Endometrial microvascular endothelial cells (primary cell): ENCODE measurements around the gene CHN1. TPM values are rescaled to one million over a fixed set of nuclear protein-coding genes. Genes with fewer than 3 reads are reported as not detected.

ENCODE experiments used
- in situ Hi-C: cut with HindIII; loops from 2 replicates; pipeline ENCODE4 v1.10.0; 2017; ENCODE audit warnings: low sequenced_read_pairs, low pct_unique_long_range_greater_than_20kb; ENCODE audit errors: inconsistent ontology term
- total RNA-seq: library from RNA; depleted of rRNA; stranded (reverse); fragments of >200 nt; gene quantifications from one replicate; pipeline ENCODE4 v1.2.3, GENCODE V29; 2015; ENCODE audit errors: inconsistent ontology term

CHN1 gene
- total RNA-seq, 1 donor from 2014 or later, result 26.0 TPM

- in situ Hi-C loops, result no loop called here
These were observed 10.2 kb upstream of the CHN1 start for GRCh38 chr2:175015340-175015739.

- in situ Hi-C loops, result no loop called here
These were observed 7.3 kb upstream of the CHN1 start for GRCh38 chr2:175012516-175012915.

DNA sequence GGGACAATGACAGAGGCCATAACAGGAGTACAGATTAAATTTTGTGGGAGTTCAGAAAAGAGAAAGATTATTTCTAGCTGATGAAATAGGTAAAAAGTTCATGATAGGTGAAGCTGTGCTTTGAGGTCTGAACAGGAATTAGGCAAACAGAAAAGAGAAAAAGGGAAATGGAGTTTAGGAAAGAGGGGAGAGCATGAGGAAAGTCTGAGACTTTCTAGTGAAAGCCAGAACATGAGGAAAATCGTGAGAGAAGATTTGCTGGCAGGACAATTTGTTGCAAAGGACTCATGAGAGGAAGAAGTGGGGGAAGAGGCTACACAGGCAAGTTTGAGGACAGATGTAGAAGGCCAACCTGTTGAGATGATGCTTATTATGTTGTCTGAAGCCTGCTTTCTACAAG lies 6.3 kb upstream of the CHN1 start:
- in situ Hi-C loops, result no loop called here

DNA sequence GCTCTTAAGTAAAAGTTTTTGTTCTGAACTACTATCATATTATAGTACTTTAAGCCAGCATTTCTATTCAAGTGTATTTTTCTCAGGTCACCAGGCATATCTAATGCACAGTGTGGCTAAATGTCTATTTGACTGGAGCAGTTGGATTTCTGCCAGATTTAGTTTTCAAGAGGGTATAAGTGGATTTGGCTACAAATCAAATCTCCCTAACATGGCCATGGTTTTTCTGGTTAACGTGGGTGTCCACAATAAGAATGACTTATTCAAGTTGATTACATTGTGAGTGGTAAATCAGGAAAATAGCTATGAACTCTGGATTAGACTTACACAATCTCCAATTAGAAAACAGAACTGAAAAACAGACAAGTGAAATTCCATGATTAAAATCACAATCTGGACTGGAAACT lies 5.7 kb upstream of the CHN1 start:
- in situ Hi-C loops, result no loop called here

DNA sequence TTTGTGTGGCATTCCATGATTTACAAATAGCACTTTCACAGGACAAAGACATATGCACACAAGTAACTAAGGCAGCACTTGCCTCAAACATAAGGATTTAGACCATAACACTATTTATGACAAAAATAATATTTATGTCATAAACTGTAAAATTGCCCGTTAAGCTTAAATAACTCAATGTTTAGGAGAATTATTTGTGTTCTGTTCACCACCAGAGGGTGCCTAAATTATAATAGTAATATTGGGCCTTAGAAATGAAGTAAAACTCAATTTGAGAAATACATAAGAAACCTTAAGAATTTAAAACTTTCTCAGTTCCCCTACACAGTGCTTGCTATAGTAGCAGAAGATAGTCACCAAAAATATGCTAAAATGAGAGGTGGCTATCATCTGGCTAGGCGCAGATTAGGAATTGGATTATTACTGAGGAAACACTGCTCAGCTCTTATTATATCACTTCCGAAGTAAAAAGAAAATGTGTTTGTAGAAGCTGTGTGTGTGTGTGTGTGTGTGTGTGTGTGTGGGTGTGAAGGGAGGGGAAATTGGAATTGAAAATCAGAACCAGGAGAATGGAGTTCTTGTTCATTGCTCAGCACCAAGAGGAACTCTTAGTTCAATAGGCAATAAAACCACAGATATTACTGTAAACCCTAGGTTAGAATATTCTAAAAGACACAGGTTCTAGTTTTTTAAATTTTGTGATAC lies 4.9 kb upstream of the CHN1 start:
- in situ Hi-C loops, result no loop called here

GRCh38 chr2:175008801-175009495 lies 3.8 kb upstream of the CHN1 start:
- in situ Hi-C loops, result no loop called here

DNA sequence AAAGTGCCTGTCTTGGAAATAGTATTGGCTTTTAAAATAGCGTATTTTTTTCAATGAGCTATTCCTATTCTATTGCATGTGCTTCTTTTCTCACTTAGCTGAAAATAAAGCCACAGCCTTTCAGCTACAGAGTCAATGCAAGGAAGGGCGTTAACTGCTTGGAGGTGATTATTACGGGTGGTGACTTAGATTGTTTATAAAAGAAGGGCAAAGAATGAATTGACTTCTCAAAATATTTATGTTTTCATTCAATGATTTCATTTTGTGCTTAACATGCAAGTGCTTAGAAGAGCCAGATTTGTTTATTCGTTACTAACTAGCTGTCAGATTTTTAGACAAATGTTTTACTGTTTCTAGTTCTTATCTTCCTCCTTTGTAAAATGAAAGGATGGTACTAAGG lies 2.8 kb upstream of the CHN1 start:
- in situ Hi-C loops, result no loop called here

DNA sequence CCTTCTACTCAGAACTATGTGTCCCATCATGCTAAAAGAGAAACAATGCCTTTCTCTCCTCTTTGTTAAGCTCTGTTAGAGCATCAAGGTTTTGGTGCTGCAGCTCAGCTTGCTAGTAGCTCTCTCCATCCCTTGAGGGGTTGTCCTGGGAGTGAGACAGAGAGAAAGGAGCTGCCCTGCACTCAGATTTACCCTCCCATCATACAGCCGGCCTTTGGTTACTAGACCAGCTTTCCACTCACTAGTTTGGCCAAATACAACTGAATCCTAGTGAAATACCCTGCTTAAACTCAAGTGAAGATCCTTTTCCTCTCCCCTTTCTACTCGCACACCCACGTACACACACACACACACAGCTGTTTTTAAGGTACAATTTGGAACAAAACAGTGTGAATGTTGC lies 2.3 kb upstream of the CHN1 start:
- in situ Hi-C loops, result no loop called here

DNA sequence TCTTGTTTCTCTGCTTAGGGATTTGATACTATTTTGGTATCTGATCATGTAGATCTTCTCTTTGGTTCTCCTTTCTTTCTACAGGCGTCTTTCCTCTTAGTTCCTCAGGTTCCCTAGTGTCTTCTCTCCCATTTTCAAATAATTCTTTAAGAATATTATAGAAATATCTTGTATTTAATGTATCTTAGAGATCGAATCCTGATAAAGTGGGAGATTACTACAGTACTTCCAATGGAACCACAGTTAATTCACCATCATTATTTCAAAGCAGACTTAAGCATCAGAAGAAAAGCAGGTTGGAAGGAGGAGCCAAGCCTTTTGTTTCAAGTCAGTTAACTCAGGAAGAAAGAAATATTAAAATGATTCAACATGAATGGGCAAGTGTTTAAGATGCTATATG lies 1.1 kb upstream of the CHN1 start:
- in situ Hi-C loops, result no loop called here

DNA sequence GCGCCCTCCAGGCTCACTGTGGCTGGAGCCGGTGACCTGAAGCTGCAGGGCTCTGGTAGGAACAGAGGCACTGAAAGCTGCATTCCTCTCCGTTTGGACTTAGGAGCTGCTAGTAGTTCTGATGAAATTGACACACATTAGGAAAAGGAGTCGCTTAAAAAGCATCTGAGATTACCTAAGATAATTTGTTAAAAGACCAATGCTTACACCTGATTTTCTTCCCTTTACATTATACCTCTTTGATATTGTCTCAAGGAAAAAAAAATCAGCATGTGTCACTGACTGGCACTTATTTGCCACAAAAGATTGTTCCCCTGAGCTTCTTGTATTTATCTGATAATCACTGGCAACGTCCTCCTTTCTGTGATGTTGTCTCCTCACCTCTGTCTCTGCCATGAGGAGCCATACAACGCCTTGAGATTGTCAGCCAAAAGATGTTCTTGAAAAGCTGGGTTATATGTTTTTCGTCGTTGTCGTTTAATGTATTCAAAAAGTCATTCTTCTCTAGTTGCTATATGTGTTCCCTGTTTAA lies 618 bp upstream of the CHN1 start:
- in situ Hi-C loops, result no loop called here

DNA sequence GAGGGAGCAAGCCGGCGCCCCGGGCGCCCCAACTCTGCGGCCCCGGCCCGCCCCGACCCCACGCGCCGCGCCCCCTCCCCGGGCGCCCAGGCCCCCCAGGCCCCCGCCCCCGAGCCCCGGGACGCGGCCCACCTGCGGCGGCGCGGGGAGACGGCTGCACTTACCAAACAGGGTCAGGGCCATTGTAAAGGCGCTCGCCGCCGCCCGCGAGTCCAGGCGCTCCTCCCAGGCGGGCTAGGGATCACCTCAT lies 526 bp downstream of the CHN1 start:
- in situ Hi-C loops, result no loop called here

GRCh38 chr2:175003875-175004729 lies 1.1 kb downstream of the CHN1 start:
- in situ Hi-C loops, result no loop called here

- in situ Hi-C loops, result no loop called here
These were observed 2.5 kb downstream of the CHN1 start for GRCh38 chr2:175002547-175003274.

- in situ Hi-C loops, result no loop called here
These were observed 3.6 kb downstream of the CHN1 start for GRCh38 chr2:175001566-175001965.

DNA sequence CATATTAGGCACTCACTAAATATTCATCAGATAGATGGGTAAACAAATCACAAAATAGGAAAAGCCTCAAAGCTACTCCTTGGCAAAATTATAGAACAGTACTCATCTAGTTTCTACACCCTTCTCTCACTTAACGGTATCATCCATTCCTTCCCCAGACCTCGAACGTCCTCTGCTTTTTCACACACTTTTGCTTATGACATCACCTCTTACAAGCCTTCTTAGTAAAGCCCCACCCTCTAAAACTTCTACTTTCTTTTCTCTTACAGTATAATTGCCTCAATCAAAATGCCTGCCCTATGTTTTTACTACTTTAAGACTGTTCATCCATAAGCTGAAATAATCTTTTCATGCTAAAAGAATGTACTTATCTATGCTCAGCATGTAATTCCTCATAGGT lies 8.1 kb downstream of the CHN1 start:
- in situ Hi-C loops, result no loop called here

- in situ Hi-C loops, result no loop called here
These were observed 8.6 kb downstream of the CHN1 start for GRCh38 chr2:174996622-174997021.

GRCh38 chr2:174994381-174994780 lies 10.8 kb downstream of the CHN1 start:
- in situ Hi-C loops, result no loop called here

DNA sequence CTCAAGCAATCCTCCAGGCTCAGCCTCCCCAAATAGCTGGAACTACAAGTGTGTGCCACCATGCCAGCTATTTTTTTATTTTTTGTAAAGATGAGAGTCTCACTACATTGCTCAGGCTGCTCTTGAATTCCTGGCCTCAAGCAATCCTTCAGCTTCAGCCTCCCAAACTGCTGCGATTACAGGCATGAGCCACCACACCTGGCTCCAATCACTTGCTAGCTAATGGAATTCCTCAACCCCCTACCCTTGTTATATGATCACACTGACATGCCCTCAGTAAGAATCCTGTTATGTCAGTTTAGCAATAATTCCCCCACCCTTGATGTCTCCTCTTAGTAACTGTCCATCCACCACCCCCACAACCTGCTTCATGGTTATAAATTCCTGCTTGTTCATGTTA lies 12.3 kb downstream of the CHN1 start:
- in situ Hi-C loops, result no loop called here

GRCh38 chr2:174985614-174986013 lies 19.6 kb downstream of the CHN1 start:
- in situ Hi-C loops, result loop anchor here (5.0 kb wide), 1 partner anchor 213 kb away; no protein-coding TSS in a partner anchor
